Measurements from ENCODE around the gene FTO.

FTO gene

DNA sequence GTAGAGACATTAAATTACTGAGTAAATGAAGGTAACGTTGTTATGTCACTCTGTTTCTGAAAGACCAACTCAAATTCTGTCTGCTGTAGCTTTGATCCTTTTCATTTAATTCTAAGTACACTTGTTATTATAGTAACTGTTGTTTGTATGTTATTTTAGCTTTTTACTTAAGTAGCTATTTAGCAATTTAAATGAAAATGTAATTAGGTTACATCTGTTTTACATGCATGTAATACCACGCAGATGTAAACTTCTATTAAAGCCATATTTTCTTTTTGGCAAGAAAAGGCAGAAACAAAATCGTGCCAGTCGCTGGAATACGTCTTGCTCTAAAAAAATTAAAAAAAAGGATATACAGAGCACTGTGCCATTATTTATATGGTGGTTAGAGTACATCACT lies 282.8 kb downstream of the FTO start:
- Histone ChIP-seq H3K4ac (ENCODE audit: low read length) (no peak overlapping the region), H2AFZ (ENCODE audit: low read length) (no peak overlapping the region), H3K79me1 (ENCODE audit: low read depth, low read length) (no peaks in the 10 kb centered on the region), H3K14ac (ENCODE audit: low read length) (no peak overlapping the region), H3K4me2 (ENCODE audit: insufficient read depth, low read length, poor library complexity, severe bottlenecking) (no peak overlapping the region), H4K8ac (ENCODE audit: low read depth, low read length) (no peak overlapping the region), H2BK15ac (ENCODE audit: low read length) (no peak overlapping the region), H3K36me3 (replicated peaks in 1 of 2; ENCODE audit: control insufficient read depth in 2 of 2, insufficient read depth in 2 of 2, low read length in 2 of 2) (no peaks in the 10 kb centered on the region), H3K27me3 (ENCODE audit: control insufficient read depth in 3 of 3, insufficient read depth in 3 of 3, low read depth in 1 of 3, low read length in 3 of 3) (no peaks in the 10 kb centered on the region), H3K23ac (ENCODE audit: low read depth, low read length, poor library complexity) (no peak overlapping the region), H3K9me3 (replicated peaks in 1 of 2; ENCODE audit: control insufficient read depth in 2 of 2, insufficient read depth in 1 of 2, low read depth in 1 of 2, low read length in 2 of 2) (no peaks in the 10 kb centered on the region), H3K9ac (ENCODE audit: low read depth, low read length, poor library complexity) (no peak overlapping the region), H2BK120ac (ENCODE audit: low read depth, low read length) (no peak overlapping the region), H4K91ac (ENCODE audit: low read depth, low read length, poor library complexity) (no peak overlapping the region), H2BK12ac (ENCODE audit: low read length) (no peak overlapping the region), H3K4me1 (ENCODE audit: control insufficient read depth in 2 of 2, insufficient read depth in 1 of 2, low read depth in 1 of 2, low read length in 2 of 2) (peaks cover 6 to 13% of the 10 kb centered on the region in 2 donors), H3K18ac (ENCODE audit: low read length) (no peak overlapping the region), H3K4me3 (ENCODE audit: low read length in 2 of 2) (no peak overlapping the region), H2AK5ac (ENCODE audit: low read depth, low read length) (no peak overlapping the region), H2BK5ac (ENCODE audit: low read length) (no peak overlapping the region), H3K27ac (replicated peaks; ENCODE audit: low read length) (no peak overlapping the region)
- no CpG with 5 or more reads among the region's 5 CpGs for WGBS, 2 donors (ENCODE audit: extremely low coverage in 2 of 2, insufficient read length in 2 of 2, insufficient replicate concordance in 1 of 2)
- no peak for DNase-seq (ENCODE audit: low spot score)

DNA sequence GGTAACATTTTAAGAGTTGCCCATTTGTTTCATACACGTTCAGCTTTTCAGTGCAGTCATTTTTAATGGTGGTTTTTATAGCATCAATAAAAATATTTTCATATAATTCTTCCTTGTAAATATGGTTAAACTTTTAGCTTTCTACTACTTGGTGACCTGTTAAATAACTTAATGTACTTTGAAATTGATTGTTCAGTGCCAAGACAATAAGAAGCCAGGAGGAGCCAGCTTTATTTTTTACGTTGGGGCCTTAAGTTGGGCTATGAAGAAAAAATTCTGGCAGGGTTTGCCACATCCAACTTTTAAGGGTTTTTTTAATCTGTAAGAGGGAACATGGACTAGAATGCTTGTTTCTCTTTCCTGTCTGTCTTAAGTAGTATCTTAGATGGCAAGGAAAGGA lies 284.2 kb downstream of the FTO start:
- Histone ChIP-seq H3K9me3 (replicated peaks in 1 of 2; ENCODE audit: control insufficient read depth in 2 of 2, insufficient read depth in 1 of 2, low read depth in 1 of 2, low read length in 2 of 2) (no peaks in the 10 kb centered on the region), H3K4me1 (ENCODE audit: control insufficient read depth in 2 of 2, insufficient read depth in 1 of 2, low read depth in 1 of 2, low read length in 2 of 2) (peaks cover 13 to 17% of the 10 kb centered on the region in 2 donors), H3K79me1 (ENCODE audit: low read depth, low read length) (no peaks in the 10 kb centered on the region), H4K91ac (ENCODE audit: low read depth, low read length, poor library complexity) (no peak overlapping the region), H2BK12ac (ENCODE audit: low read length) (no peak overlapping the region), H3K4ac (ENCODE audit: low read length) (no peak overlapping the region), H3K9ac (ENCODE audit: low read depth, low read length, poor library complexity) (no peak overlapping the region), H3K18ac (ENCODE audit: low read length) (no peak overlapping the region), H3K23ac (ENCODE audit: low read depth, low read length, poor library complexity) (no peak overlapping the region), H3K36me3 (replicated peaks in 1 of 2; ENCODE audit: control insufficient read depth in 2 of 2, insufficient read depth in 2 of 2, low read length in 2 of 2) (no peaks in the 10 kb centered on the region), H2BK5ac (ENCODE audit: low read length) (no peak overlapping the region), H3K27me3 (ENCODE audit: control insufficient read depth in 3 of 3, insufficient read depth in 3 of 3, low read depth in 1 of 3, low read length in 3 of 3) (no peaks in the 10 kb centered on the region), H2BK15ac (ENCODE audit: low read length) (no peak overlapping the region), H2AFZ (ENCODE audit: low read length) (no peak overlapping the region), H2BK120ac (ENCODE audit: low read depth, low read length) (no peak overlapping the region), H3K27ac (replicated peaks; ENCODE audit: low read length) (no peak overlapping the region), H3K4me3 (ENCODE audit: low read length in 2 of 2) (no peak overlapping the region), H3K14ac (ENCODE audit: low read length) (no peak overlapping the region), H3K4me2 (ENCODE audit: insufficient read depth, low read length, poor library complexity, severe bottlenecking) (no peak overlapping the region), H4K8ac (ENCODE audit: low read depth, low read length) (no peak overlapping the region), H2AK5ac (ENCODE audit: low read depth, low read length) (no peak overlapping the region)
- no CpG with 5 or more reads among the region's 2 CpGs for WGBS, 2 donors (ENCODE audit: extremely low coverage in 2 of 2, insufficient read length in 2 of 2, insufficient replicate concordance in 1 of 2)
- DNase-seq (ENCODE audit: low spot score) = no peak

DNA sequence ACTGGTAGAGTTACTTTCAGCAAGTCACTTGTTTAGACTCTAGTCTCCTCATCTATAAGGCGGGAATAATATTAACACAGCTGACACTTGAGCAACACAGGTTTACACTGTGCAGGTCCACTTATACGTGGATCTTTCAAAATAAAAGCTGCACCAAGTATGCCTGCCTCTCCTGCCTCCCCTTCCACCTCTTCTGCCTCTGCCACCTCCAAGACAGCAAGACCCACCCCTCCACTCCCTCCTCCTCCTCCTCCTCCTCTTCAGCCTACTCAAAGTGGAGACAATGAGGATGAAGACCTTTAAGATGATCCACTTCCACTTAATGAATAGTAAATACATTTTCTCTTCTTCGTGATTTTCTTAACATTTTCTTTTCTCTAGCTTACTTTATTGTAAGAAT lies 285.6 kb downstream of the FTO start:
- H2BK15ac ChIP-seq (ENCODE audit: low read length) = no peak overlapping the region

GRCh38 chr16:53991754-53992378 lies 287.9 kb downstream of the FTO start:
- no peak overlapping the region for H2BK5ac ChIP-seq (ENCODE audit: low read length)
- H2AK5ac ChIP-seq (ENCODE audit: low read depth, low read length) = no peak overlapping the region
- no peak overlapping the region for H3K4ac ChIP-seq (ENCODE audit: low read length)
- no peak overlapping the region for H3K14ac ChIP-seq (ENCODE audit: low read length)
- H3K4me1 ChIP-seq (ENCODE audit: control insufficient read depth in 2 of 2, insufficient read depth in 1 of 2, low read depth in 1 of 2, low read length in 2 of 2) = peaks cover 13 to 14% of the 10 kb centered on the region in 2 donors
- H4K8ac ChIP-seq (ENCODE audit: low read depth, low read length) = no peak overlapping the region
- no peak overlapping the region for H3K18ac ChIP-seq (ENCODE audit: low read length)
- H3K27ac ChIP-seq (replicated peaks; ENCODE audit: low read length) = no peak overlapping the region
- no peak overlapping the region for H2AFZ ChIP-seq (ENCODE audit: low read length)
- no peak for DNase-seq (ENCODE audit: low spot score)
- no peak overlapping the region for H3K4me3 ChIP-seq (ENCODE audit: low read length in 2 of 2)
- H3K27me3 ChIP-seq (ENCODE audit: control insufficient read depth in 3 of 3, insufficient read depth in 3 of 3, low read depth in 1 of 3, low read length in 3 of 3) = no peaks in the 10 kb centered on the region
- no peaks in the 10 kb centered on the region for H3K79me1 ChIP-seq (ENCODE audit: low read depth, low read length)
- no peak overlapping the region for H4K91ac ChIP-seq (ENCODE audit: low read depth, low read length, poor library complexity)
- H3K23ac ChIP-seq (ENCODE audit: low read depth, low read length, poor library complexity) = no peak overlapping the region
- no peak overlapping the region for H2BK12ac ChIP-seq (ENCODE audit: low read length)
- H3K9me3 ChIP-seq (replicated peaks in 1 of 2; ENCODE audit: control insufficient read depth in 2 of 2, insufficient read depth in 1 of 2, low read depth in 1 of 2, low read length in 2 of 2) = no peaks in the 10 kb centered on the region
- H2BK15ac ChIP-seq (ENCODE audit: low read length) = no peak overlapping the region
- no CpG with 5 or more reads among the region's 8 CpGs for WGBS, 2 donors (ENCODE audit: extremely low coverage in 2 of 2, insufficient read length in 2 of 2, insufficient replicate concordance in 1 of 2)
- H3K9ac ChIP-seq (ENCODE audit: low read depth, low read length, poor library complexity) = no peak overlapping the region
- no peaks in the 10 kb centered on the region for H3K36me3 ChIP-seq (replicated peaks in 1 of 2; ENCODE audit: control insufficient read depth in 2 of 2, insufficient read depth in 2 of 2, low read length in 2 of 2)
- no peak overlapping the region for H3K4me2 ChIP-seq (ENCODE audit: insufficient read depth, low read length, poor library complexity, severe bottlenecking)
- no peak overlapping the region for H2BK120ac ChIP-seq (ENCODE audit: low read depth, low read length)

More for the DNA sequence above, 285.6 kb downstream of the FTO start:
- H2BK120ac ChIP-seq (ENCODE audit: low read depth, low read length) = no peak overlapping the region
- H3K9ac ChIP-seq (ENCODE audit: low read depth, low read length, poor library complexity) = no peak overlapping the region
- H3K79me1 ChIP-seq (ENCODE audit: low read depth, low read length) = no peaks in the 10 kb centered on the region
- H2BK12ac ChIP-seq (ENCODE audit: low read length) = no peak overlapping the region
- H4K91ac ChIP-seq (ENCODE audit: low read depth, low read length, poor library complexity) = no peak overlapping the region
- H3K36me3 ChIP-seq (replicated peaks in 1 of 2; ENCODE audit: control insufficient read depth in 2 of 2, insufficient read depth in 2 of 2, low read length in 2 of 2) = no peaks in the 10 kb centered on the region
- no peak overlapping the region for H3K4me2 ChIP-seq (ENCODE audit: insufficient read depth, low read length, poor library complexity, severe bottlenecking)
- H3K27ac ChIP-seq (replicated peaks; ENCODE audit: low read length) = no peak overlapping the region
- H2BK5ac ChIP-seq (ENCODE audit: low read length) = no peak overlapping the region
- no peak overlapping the region for H3K23ac ChIP-seq (ENCODE audit: low read depth, low read length, poor library complexity)
- no peak overlapping the region for H2AK5ac ChIP-seq (ENCODE audit: low read depth, low read length)
- H3K4me3 ChIP-seq (ENCODE audit: low read length in 2 of 2) = no peak overlapping the region
- H3K4me1 ChIP-seq (ENCODE audit: control insufficient read depth in 2 of 2, insufficient read depth in 1 of 2, low read depth in 1 of 2, low read length in 2 of 2) = peaks cover 13 to 17% of the 10 kb centered on the region in 2 donors
- WGBS, 2 donors (ENCODE audit: extremely low coverage in 2 of 2, insufficient read length in 2 of 2, insufficient replicate concordance in 1 of 2) = no CpG with 5 or more reads among the region's 3 CpGs
- no peak for DNase-seq (ENCODE audit: low spot score)
- no peak overlapping the region for H4K8ac ChIP-seq (ENCODE audit: low read depth, low read length)
- no peak overlapping the region for H3K4ac ChIP-seq (ENCODE audit: low read length)
- H3K14ac ChIP-seq (ENCODE audit: low read length) = no peak overlapping the region
- no peaks in the 10 kb centered on the region for H3K9me3 ChIP-seq (replicated peaks in 1 of 2; ENCODE audit: control insufficient read depth in 2 of 2, insufficient read depth in 1 of 2, low read depth in 1 of 2, low read length in 2 of 2)
- no peaks in the 10 kb centered on the region for H3K27me3 ChIP-seq (ENCODE audit: control insufficient read depth in 3 of 3, insufficient read depth in 3 of 3, low read depth in 1 of 3, low read length in 3 of 3)
- no peak overlapping the region for H3K18ac ChIP-seq (ENCODE audit: low read length)
- no peak overlapping the region for H2AFZ ChIP-seq (ENCODE audit: low read length)

Data from neuronal stem cell (in vitro differentiated cells).